HCEC 1CT (cell line): ENCODE results near the gene MSRB2.

Experiments used
- DNase-seq: peaks from one replicate; pipeline ENCODE4 v3.0.0-alpha.2; 2017

The MSRB2 gene

GRCh38 chr10:23114228-23114850, 19.0 kb downstream of the MSRB2 start:
- DNase-seq = no peak

DNA sequence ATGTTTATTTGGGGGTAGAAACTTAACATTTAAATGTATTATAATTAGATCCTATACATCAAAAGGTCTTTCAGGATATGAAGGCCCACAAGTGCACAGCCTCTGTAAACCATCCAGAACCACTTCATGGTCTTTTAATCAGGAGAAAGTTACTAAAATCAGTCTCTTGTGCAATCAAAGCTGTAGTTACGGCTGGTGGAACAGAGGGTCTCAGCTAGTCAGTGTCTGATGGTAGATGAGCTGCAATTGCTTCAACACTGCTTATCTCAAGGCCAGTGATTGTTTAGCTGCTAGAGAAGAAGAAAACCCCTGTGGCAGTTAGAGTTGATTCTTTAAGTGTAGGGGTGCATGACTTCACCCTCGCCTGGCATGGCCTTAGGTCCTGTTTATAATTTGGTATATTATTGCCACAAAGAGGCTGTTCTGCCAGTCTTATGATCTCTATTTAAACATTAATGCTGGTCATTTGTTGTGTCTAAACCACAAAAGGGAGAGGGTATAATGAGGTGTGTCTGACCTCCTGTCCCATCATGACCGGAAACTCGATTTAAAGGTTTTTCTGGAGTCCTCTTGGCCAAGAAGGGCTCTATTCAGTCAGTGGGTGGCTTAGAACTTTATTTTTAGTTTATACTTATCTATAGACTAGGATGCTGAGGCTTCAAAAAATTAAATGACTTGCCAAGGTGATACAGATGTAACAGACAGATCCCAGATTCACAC, 21.3 kb downstream of the MSRB2 start:
- no peak for DNase-seq

GRCh38 chr10:23120001-23120934, 24.9 kb downstream of the MSRB2 start:
- no peak for DNase-seq

GRCh38 chr10:23121135-23121534, 25.8 kb downstream of the MSRB2 start:
- no peak for DNase-seq

GRCh38 chr10:23136462-23136861, 41.1 kb downstream of the MSRB2 start:
- DNase-seq = no peak

DNA sequence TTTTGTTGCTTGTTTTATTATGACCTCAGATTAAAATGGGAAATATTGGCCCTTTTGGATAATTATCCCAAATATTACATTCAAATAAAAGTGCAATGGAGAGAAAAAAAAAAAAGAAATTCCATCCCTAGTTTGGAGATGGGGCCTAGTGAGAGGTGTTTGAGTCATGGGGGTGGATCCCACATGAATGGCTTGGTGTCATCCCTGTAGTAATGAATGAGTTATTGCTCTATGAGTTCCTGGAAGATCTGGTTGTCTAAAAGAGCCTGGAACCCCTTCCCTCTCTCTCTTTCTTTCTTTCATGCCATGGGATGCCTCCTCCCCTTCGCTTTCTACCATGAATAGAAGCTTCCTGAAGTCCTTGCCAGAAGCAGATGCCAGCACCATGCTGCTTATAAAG, 44.3 kb downstream of the MSRB2 start:
- no peak for DNase-seq

GRCh38 chr10:23141995-23142394, 46.6 kb downstream of the MSRB2 start:
- no peak for DNase-seq

GRCh38 chr10:23146258-23146657, 50.9 kb downstream of the MSRB2 start:
- DNase-seq = no peak

DNA sequence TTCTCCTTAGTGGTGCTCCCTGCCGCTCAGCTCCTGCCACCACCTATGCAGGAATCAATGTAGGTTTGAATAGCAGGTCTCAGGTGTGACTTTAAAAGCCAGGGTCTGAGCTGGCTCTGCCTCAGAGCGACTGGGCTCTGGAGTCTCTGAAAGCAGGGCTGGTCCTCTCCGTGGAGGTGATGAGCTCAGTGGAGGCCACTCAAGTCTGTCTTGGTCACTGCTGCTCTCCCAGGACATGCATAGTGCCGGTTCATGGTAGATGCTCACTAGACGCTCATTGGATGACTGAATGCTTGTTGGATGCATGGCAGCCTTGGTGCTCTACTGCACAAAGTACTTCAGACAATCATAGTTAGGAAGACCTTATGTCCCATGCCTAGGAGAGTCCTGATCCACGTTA, 51.7 kb downstream of the MSRB2 start:
- no peak for DNase-seq

DNA sequence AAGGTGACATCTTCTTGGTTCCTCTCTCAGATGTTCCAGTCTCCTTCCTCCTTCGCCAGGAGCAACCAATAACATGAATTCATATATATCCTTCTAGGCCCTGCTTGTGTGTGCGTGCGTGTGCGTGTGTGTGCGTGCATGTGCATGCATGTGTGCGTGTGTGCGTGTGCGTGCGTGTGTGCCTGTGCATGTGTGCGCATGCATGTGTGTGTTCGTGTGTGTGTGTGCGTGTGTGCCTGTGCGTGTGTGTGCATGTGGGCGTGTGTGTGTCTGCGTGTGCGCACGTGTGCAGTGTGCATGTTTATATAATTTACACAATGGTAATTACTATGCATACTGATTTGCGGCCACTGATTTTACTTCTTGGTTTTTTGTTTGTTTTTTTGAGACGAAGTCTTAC, 52.8 kb downstream of the MSRB2 start:
- no peak for DNase-seq

- DNase-seq = no peak
Observed at GRCh38 chr10:23150091-23150490, 54.7 kb downstream of the MSRB2 start.

DNA sequence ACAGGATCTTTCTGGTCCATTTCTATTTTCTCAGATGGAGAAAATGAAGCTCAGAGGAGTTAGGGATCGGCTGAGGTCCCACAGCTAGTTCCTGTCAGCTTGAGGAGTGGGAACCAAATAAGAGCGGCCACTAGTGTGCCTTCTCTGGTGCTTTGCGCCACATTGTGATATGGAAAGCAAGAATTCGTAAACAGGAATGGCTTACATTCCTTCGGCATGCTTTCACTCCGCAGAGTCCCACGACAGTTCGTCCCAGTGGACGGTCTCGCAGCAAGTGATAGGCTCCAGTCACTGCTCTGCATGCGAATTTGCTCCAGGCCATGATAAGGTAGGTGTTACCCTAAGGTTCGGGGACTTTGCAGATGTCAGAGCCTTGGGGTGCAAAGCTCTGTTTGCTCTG, 55.2 kb downstream of the MSRB2 start:
- no peak for DNase-seq

DNA sequence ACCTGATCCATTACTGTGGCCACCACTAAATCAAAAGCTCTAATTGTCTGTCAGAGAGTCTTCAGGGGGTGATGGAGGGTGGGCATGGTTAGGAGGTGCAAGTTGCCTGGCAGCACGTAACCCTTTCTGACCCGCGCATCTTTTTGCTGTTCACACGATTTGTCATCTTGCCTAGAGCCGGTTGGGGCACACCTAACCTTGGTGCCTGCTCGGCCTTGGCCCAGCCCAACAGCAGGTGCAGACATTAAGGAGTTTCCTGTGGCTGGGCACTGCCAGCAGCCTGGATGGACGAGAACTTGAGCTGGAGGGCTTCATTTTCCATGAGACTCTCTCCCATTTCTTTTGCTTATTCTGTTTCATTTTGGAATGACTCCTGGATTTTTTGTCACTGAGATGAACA, 55.7 kb downstream of the MSRB2 start:
- no peak for DNase-seq

DNA sequence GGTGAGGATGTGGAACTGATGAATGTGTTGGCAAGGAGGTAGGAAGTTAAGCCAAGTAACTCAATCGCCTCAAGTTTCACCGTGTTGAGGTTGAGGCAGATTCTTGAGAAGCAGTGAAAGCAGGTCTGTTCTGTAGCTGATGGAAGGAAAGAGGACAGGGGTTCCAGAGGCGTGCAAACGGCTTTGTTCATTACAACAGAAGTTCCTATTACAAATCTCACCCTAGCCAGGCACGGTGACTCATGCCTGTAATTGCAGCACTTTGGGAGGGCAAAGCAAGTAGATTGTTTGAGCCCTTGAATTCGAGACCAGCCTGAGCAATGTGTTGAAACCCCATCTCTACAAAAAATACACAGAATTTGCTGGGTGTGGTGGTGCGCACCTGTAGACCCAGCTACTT, 59.8 kb downstream of the MSRB2 start:
- peak; percentile 17 for DNase-seq

- no peak for DNase-seq
Observed at GRCh38 chr10:23156447-23157150, 61.2 kb downstream of the MSRB2 start.

GRCh38 chr10:23157239-23157681, 61.9 kb downstream of the MSRB2 start:
- DNase-seq = no peak

DNA sequence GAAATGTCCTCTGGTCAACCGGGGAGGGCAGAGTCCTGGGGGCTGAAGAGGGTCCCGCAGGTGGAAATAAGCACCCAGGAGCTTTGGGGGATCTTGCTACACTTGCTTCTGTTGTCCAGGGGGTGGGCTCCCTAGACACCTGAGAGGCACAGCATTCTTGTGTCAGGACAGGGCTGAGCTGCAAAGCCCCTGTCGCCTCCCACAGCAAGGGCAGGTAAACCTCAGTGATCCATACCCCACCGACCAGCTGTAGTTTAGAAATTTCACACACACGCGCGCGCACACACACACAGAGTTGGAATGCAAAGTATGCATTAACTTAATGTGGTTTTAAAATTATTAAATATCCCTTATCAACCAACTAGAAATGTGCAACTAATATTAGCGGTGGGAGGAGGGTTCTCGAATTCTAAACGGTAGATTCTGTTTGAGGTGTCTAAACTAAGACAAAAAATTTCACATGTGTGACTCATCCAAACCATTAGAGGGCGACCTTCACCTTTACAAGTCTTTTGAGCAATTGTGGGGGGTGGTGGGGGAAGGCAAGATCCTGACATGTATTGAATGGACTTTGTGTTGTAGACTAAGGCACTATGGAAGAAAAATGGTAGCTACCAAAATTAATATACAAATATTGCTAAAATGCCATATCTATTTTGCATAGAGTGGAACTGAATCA, 62.5 kb downstream of the MSRB2 start:
- peak; percentile 59 for DNase-seq

GRCh38 chr10:23158370-23158769, 63.0 kb downstream of the MSRB2 start:
- DNase-seq = peak; percentile 66

- DNase-seq = no peak
Observed at GRCh38 chr10:23171232-23171876, 76.0 kb downstream of the MSRB2 start.
